RWPE1 (cell line): ENCODE results near the gene PARD6B.

Experiments
- CTCF ChIA-PET: fragments of 350-600 bp; sonication (Branson Sonifier 250); formaldehyde crosslinking; extraction: SDS; loops from one replicate; lab custom pipeline; 2021; lab: Yijun Ruan, JAX
- POLR2A ChIA-PET: fragments of 400-600 bp; formaldehyde crosslinking; extraction: SDS; loops from one replicate; lab custom pipeline; 2020; ENCODE audit warnings: antibody characterized with exemption; ENCODE audit not compliant: low non-redundant PET; lab: Yijun Ruan, JAX
- DNase-seq: peaks from one replicate; pipeline ENCODE4 v3.0.0; 2012; ENCODE audit warnings: low spot score
- H3K27ac ChIP-seq: fragments of 450-650 bp; 2 replicates; pipeline ENCODE4 v1.5.1; 2017
- TF ChIP-seq, protein P1 (sequence below): fragments of 450-650 bp; conservative IDR thresholded peaks from 2 replicates; pipeline ENCODE4 v1.5.1; 2017; ENCODE audit warnings: low read depth, mild to moderate bottlenecking

PARD6B gene, protein sequence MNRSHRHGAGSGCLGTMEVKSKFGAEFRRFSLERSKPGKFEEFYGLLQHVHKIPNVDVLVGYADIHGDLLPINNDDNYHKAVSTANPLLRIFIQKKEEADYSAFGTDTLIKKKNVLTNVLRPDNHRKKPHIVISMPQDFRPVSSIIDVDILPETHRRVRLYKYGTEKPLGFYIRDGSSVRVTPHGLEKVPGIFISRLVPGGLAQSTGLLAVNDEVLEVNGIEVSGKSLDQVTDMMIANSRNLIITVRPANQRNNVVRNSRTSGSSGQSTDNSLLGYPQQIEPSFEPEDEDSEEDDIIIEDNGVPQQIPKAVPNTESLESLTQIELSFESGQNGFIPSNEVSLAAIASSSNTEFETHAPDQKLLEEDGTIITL

GRCh38 chr20:50731055-50731929, at the start of gene PARD6B:
TSS of gene PARD6B (plus strand) at chr20:50731580. CDS start at chr20:50731787, 207 bp downstream.
- peak within 1 kb of the TSS; percentile 79 for H3K27ac ChIP-seq
- peak; percentile 100 for DNase-seq
- ChIA-PET POLR2A (interaction anchor here (0.6 to 0.7 kb wide), 3 partner anchors 10 to 178 kb away, joined by 3 to 7 read pairs (median 4); no protein-coding TSS in a partner anchor), CTCF (interaction anchor here (0.6 to 1.7 kb wide), 4 partner anchors 18 to 529 kb away, joined by 5 read pairs; no protein-coding TSS in a partner anchor)
- TF ChIP-seq, protein P1, sequence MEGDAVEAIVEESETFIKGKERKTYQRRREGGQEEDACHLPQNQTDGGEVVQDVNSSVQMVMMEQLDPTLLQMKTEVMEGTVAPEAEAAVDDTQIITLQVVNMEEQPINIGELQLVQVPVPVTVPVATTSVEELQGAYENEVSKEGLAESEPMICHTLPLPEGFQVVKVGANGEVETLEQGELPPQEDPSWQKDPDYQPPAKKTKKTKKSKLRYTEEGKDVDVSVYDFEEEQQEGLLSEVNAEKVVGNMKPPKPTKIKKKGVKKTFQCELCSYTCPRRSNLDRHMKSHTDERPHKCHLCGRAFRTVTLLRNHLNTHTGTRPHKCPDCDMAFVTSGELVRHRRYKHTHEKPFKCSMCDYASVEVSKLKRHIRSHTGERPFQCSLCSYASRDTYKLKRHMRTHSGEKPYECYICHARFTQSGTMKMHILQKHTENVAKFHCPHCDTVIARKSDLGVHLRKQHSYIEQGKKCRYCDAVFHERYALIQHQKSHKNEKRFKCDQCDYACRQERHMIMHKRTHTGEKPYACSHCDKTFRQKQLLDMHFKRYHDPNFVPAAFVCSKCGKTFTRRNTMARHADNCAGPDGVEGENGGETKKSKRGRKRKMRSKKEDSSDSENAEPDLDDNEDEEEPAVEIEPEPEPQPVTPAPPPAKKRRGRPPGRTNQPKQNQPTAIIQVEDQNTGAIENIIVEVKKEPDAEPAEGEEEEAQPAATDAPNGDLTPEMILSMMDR: no peak

- CTCF ChIA-PET: interaction anchor here (0.6 kb wide), 1 partner anchor 100 kb away, joined by 8 read pairs; no protein-coding TSS in a partner anchor
- POLR2A ChIA-PET: no interaction called here
- TF ChIP-seq, protein P1: no peak
- no peak overlapping the region for H3K27ac ChIP-seq
- DNase-seq: no peak
These were observed 49.3 kb upstream of the PARD6B start for GRCh38 chr20:50682065-50682464.

DNA sequence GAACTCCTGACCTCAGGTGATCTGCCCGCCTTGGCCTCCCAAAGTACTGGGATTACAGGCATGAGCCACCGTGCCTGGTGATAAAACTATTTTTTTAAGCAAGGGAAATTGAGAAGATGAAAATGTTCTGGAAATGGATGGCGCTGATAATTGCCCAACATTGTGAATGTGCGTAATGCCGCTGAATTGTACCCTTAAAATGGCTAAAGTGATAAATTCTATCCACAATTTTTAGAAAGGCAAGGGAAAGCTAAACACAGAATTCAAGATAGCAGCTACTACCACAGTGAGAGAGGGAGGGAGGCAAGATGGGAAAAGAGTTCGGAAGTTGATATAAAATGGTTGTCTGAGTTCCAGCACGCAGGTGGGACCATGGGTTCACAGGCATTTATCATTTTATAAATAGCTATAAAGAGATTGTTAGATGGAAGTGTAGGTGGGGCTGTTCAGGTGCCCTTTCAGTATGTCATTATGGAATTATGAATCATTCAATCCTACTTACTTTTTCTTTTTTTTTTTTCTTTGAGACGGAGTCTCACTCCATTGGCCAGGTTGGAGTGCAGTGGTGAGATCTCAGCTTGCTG, 48.3 kb upstream of the PARD6B start:
- TF ChIP-seq, protein P1: no peak
- ChIA-PET POLR2A (no interaction called here), CTCF (interaction anchor here (0.6 to 0.7 kb wide), 2 partner anchors 110 to 1986 kb away, joined by 3 to 5 read pairs; no protein-coding TSS in a partner anchor)
- H3K27ac ChIP-seq: no peak overlapping the region
- DNase-seq: no peak

GRCh38 chr20:50683570-50683969, 47.8 kb upstream of the PARD6B start:
- DNase-seq: no peak
- TF ChIP-seq, protein P1: no peak
- ChIA-PET CTCF (interaction anchor here (0.6 kb wide), 1 partner anchor 110 kb away, joined by 3 read pairs; no protein-coding TSS in a partner anchor), POLR2A (no interaction called here)
- H3K27ac ChIP-seq: no peak overlapping the region

DNA sequence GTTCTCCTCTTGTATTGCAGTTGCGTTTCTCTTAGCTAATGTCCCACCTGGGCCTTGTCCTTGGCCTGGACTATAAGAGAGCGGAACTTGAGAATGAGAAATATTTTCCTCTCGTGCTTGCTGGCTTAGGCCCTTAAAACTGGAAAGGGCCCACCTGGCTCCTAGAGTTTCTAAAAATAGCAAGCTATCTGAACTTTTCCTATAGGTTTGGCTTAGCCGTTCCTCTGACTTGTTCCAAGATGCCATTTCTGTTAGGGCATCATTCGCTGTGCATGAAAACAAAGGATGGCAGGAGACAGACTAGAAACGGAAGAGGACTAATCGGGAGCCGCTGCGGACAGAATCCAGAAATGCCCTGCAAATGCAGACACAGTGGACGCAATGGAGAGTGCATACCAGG, 44.6 kb upstream of the PARD6B start:
- H3K27ac ChIP-seq: no peak overlapping the region
- no peak for DNase-seq
- CTCF ChIA-PET: interaction anchor here (0.6 to 1.0 kb wide), 3 partner anchors 9 to 566 kb away, joined by 4 to 7 read pairs (median 5); no protein-coding TSS in a partner anchor
- POLR2A ChIA-PET: no interaction called here
- TF ChIP-seq, protein P1: no peak
